GM21515 (cell line): ENCODE data around the gene DOCK3.
"Not testable (repeated sequence)": the region's sequence is repeated elsewhere in the genome, so short reads cannot be mapped to it uniquely, and the experiment has no call there.

Experiments used
- ATAC-seq: cut with Tn5 transposase; IDR thresholded peaks from one replicate; pipeline ENCODE4 v1.9.1; 2021; ENCODE audit not compliant: unreplicated experiment

The DOCK3 gene

GRCh38 chr3:50649451-50649931 lies 25.2 kb upstream of the DOCK3 start:
- no peak for ATAC-seq

- no peak for ATAC-seq
Measured at GRCh38 chr3:50650018-50650417, 24.7 kb upstream of the DOCK3 start.

- ATAC-seq: no peak
Measured at GRCh38 chr3:50651445-50651844, 23.3 kb upstream of the DOCK3 start.

GRCh38 chr3:50651920-50652529 lies 22.7 kb upstream of the DOCK3 start:
- no peak for ATAC-seq

- no peak for ATAC-seq
Measured at GRCh38 chr3:50652709-50653108, 22.0 kb upstream of the DOCK3 start.

GRCh38 chr3:50653937-50654595 lies 20.7 kb upstream of the DOCK3 start:
- no peak for ATAC-seq

GRCh38 chr3:50655009-50655830 lies 19.5 kb upstream of the DOCK3 start:
- ATAC-seq: no peak

GRCh38 chr3:50656417-50657195 lies 18.1 kb upstream of the DOCK3 start:
- ATAC-seq: no peak

GRCh38 chr3:50657407-50657806 lies 17.3 kb upstream of the DOCK3 start:
- ATAC-seq: no peak

- no peak for ATAC-seq
Measured at GRCh38 chr3:50657816-50658215, 16.9 kb upstream of the DOCK3 start.

- no peak for ATAC-seq
Measured at GRCh38 chr3:50658416-50658815, 16.3 kb upstream of the DOCK3 start.

- no peak for ATAC-seq
Measured at GRCh38 chr3:50658831-50659230, 15.9 kb upstream of the DOCK3 start.

GRCh38 chr3:50660386-50660785 lies 14.3 kb upstream of the DOCK3 start:
- no peak for ATAC-seq

GRCh38 chr3:50661321-50661837 lies 13.3 kb upstream of the DOCK3 start:
- no peak for ATAC-seq

GRCh38 chr3:50662408-50662807 lies 12.3 kb upstream of the DOCK3 start:
- ATAC-seq: no peak

GRCh38 chr3:50665081-50665840 lies 9.5 kb upstream of the DOCK3 start:
- ATAC-seq: no peak

- not testable (repeated sequence) for ATAC-seq
Measured at GRCh38 chr3:50665841-50666115, 8.9 kb upstream of the DOCK3 start.

GRCh38 chr3:50666837-50667236 lies 7.9 kb upstream of the DOCK3 start:
- no peak for ATAC-seq

GRCh38 chr3:50671331-50671730 lies 3.4 kb upstream of the DOCK3 start:
- ATAC-seq: no peak

GRCh38 chr3:50672656-50673055 lies 2.1 kb upstream of the DOCK3 start:
- ATAC-seq: no peak
